ENCODE data around the gene MSRB1.
"Not testable (repeated sequence)": the region's sequence is repeated elsewhere in the genome, so short reads cannot be mapped to it uniquely, and the experiment has no call there.

MSRB1 gene

DNA sequence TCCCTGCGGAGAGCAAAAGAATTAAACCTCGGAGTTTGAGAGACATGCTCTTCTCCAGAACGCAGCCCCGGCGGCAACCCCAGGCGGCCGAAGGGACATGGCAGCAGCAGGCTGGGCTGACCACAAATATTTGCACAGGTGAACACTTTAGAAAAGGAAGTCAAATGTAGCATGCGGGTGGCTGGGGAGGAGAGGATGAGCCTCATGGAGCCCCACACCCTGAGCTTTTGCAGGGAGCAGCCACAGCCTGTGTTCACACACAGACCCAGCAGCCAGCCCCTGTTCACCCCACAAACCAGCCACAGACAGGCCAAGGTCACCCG is 42.6 kb downstream of the MSRB1 start:
- DNase-seq (ENCODE audit: low read depth in 2 of 2) = no peak

- no peak for DNase-seq (ENCODE audit: low read depth in 2 of 2)
Measured at GRCh38 chr16:1899641-1900451, 43.2 kb downstream of the MSRB1 start.

DNA sequence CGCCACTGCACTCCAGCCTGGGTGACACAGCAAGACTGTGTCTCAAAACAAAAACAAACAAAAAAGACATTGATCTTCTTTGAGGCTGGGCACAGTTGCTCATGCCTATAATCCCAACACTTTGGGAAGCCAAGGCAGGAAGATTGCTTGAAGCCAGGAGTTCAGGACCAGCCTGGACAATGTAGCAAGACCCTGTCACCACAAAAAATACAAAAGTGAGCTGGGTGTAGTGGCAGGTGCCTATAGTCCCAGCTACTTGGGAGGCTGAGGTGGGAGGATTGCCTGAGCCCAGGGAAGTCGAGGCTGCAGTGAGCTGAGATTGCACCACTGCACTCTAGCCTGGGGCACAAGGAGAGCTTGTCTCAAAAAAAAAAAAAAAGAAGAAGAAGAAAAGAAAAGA is 45.3 kb downstream of the MSRB1 start:
- DNase-seq (ENCODE audit: low read depth in 2 of 2) = not testable (repeated sequence)

DNA sequence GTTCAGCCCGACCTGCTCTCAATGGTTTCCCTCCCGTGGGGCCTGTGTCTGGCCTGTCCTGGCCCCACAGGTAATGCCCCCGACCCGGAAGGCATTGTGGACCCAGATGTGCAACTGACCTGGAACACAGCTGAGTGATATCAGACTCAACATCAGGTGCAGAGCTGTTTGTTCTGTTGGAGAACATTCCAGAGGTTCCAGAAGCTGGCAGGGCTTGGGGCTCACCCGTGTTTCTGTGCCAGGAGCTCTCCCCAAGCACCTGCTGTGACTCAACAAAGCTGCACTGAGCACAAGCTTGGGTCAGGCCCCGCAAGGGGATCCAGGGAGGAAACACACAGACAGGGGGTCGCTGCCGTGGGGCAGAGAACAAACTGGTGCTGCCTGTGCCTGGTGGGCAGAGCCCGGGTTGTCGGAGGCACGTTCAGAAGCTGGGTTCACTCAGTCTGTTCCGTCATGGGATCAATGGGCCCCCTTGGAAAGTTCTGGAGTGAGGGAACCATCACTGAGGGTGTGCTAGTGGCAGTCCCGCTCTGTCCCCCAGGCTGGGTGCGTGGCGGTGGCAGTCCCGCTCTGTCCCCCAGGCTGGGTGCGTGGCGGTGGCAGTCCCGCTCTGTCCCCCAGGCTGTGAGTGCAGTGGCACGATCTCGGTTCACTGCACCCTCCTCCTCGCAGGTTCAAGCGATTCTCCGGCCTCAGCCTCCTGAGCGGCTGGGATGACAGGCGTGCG is 46.9 kb downstream of the MSRB1 start:
- DNase-seq (ENCODE audit: low read depth in 2 of 2) = no peak

GRCh38 chr16:1895068-1895467 is 47.9 kb downstream of the MSRB1 start:
- DNase-seq (ENCODE audit: low read depth in 2 of 2) = no peak

- no peak for DNase-seq (ENCODE audit: low read depth in 2 of 2)
Measured at GRCh38 chr16:1890708-1891050, 52.3 kb downstream of the MSRB1 start.

DNA sequence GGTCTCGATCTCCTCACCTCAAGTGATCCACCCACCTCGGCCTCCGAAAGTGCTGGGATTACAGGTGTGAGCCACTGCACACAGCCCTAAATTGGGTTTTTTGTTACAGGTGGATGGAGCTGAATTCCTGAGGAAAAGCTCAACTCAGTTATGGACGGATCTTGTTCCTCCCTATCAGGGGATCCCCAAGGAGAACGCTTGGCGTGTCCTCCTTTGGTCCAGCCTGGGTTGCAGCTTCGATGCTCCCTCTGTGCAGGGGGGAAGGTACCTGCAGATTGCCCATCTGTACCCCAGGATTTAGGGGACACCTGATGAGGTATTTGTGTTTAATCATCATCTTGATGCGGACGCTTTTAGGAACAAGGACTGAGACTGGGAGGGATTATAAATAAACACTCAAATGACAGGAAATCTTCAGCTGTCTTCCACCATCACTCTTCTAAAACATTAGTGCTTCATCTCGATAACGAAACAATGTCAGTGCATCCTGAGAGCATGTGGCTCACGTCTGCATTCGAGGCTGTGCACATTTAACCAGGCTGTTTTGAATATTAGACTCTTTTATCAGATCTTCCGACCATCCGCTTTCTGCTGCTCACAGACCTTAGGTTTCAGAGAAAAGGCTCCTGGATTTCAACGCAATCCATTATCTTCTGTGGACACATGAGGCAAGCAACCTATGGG is 52.8 kb downstream of the MSRB1 start:
- no peak for DNase-seq (ENCODE audit: low read depth in 2 of 2)

All from stimulated activated CD8-positive, alpha-beta memory T cell treated with anti-CD3 and anti-CD28 coated beads, Interleukin-2, amount 100 ng/mL, for 48 hours (primary cell).